Skeletal muscle tissue (tissue), 4 donors: ENCODE measurements around the gene GSE1. TPM values are rescaled to one million over a fixed set of nuclear protein-coding genes. Genes with fewer than 3 reads are reported as not detected.
A peak's percentile ranks its signal among the peaks of the same experiment; 100 is the strongest.

ENCODE experiments used
- H3K27ac ChIP-seq: one replicate; pipeline ENCODE4 v1.7.0; 2013; ENCODE audit warnings: mild to moderate bottlenecking, low read depth, low read length, inconsistent platforms
- H3K27me3 ChIP-seq, 3 donors: one replicate each; pipeline ENCODE4 v1.7.0; 2013; ENCODE audit warnings: low read length in 3 of 3; ENCODE audit not compliant: control insufficient read depth in 3 of 3, insufficient read depth in 3 of 3
- H3K36me3 ChIP-seq, 3 donors: one replicate each; pipeline ENCODE4 v1.7.0; 2013; ENCODE audit warnings: low read length in 3 of 3; ENCODE audit not compliant: control insufficient read depth in 3 of 3, insufficient read depth in 3 of 3
- H3K4me1 ChIP-seq, 3 donors: one replicate each; pipeline ENCODE4 v1.7.0; 2013; ENCODE audit warnings: low read length in 3 of 3, mild to moderate bottlenecking in 3 of 3; ENCODE audit not compliant: control insufficient read depth in 3 of 3, insufficient read depth in 3 of 3
- H3K4me3 ChIP-seq, 3 donors: one replicate each; pipeline ENCODE4 v1.7.0; 2013; ENCODE audit warnings: low read length in 3 of 3
- H3K9ac ChIP-seq, 3 donors: one replicate each; pipeline ENCODE4 v1.7.0; 2013; ENCODE audit warnings: low read length in 3 of 3, mild to moderate bottlenecking in 3 of 3, moderate library complexity in 2 of 3, low read depth in 1 of 3
- H3K9me3 ChIP-seq, 3 donors: one replicate each; pipeline ENCODE4 v1.7.0; 2013; ENCODE audit warnings: low read length in 3 of 3; ENCODE audit not compliant: control insufficient read depth in 3 of 3
- total RNA-seq: library from RNA; depleted of rRNA; stranded (reverse); fragments of >200 nt; gene quantifications from one replicate; pipeline ENCODE4 v1.2.3, GENCODE V29; 2014
- donor health status: Osteomylitis.

Gene GSE1
- total RNA-seq, 1 donor from 2014 or later = 27.7 TPM

DNA sequence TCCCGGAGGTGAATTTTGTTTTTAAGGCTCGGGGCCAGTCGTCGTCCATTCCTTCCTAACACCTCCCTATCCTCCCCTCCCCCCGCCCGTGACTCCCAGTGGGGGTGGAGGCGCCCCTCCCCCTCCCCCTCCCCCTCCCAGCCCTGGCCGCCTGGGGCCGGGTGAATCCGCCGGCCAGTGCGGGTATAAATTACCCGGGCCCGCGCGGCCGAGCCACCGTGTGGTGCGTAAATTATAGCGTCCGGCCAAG is 2.0 kb upstream of the GSE1 start:
- Histone ChIP-seq H3K9me3 (no peaks in the 10 kb centered on the region), H3K36me3 (no peaks in the 10 kb centered on the region), H3K4me1 (peaks cover 31 to 46% (median 43%) of the 10 kb centered on the region in 3 donors), H3K27ac (peak overlapping the region; percentile 98), H3K4me3 (peak overlapping the region in 2 of 3 donors; percentile 59 to 67), H3K9ac (peak overlapping the region; percentile 61 to 85 (median 73)), H3K27me3 (no peaks in the 10 kb centered on the region)

DNA sequence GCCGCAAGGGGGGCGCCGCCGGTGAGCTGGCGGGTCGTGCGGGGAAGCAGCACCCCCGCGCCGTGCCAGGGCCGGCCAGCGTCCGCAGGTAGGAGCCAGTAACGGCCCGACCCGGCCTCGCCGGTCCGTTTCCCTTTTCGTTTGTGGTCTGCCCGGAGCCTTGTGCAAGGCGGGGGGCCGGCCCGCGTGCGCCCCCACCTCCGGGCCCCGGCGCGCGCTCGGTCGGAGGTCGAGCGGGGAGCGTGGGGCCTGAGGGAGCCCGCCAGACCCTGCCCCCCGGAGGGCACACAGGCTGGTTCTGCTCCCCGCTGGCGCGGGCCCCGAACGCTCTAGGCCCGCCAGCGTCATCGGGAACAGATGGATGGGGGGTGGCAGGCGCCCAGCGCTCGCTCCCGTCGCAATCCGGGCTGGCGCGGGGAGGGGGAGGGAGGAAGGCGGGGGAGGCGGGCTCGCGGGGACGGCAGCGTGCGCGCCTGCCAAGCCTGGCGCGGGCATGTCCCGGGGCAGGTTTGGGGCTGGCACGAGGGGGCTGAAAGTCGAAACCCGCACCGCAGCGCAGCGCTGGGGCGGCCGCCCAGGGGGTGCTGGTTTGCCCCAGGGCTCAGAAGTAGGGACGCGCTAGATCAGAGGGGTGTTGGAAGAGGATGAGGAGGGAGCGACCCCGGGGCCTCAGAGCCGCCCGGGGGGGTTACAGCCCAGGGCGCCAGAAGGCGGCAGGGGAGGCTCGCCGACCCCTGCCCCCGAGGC is 1.5 kb upstream of the GSE1 start:
- peak overlapping the region; percentile 98 for H3K27ac ChIP-seq
- H3K4me1 ChIP-seq = peaks cover 36 to 47% (median 44%) of the 10 kb centered on the region in 3 donors
- no peaks in the 10 kb centered on the region for H3K36me3 ChIP-seq
- H3K9ac ChIP-seq = peak overlapping the region; percentile 61 to 85 (median 82)
- H3K9me3 ChIP-seq = no peaks in the 10 kb centered on the region
- peak overlapping the region in 2 of 3 donors; percentile 59 to 67 for H3K4me3 ChIP-seq
- H3K27me3 ChIP-seq = no peaks in the 10 kb centered on the region

DNA sequence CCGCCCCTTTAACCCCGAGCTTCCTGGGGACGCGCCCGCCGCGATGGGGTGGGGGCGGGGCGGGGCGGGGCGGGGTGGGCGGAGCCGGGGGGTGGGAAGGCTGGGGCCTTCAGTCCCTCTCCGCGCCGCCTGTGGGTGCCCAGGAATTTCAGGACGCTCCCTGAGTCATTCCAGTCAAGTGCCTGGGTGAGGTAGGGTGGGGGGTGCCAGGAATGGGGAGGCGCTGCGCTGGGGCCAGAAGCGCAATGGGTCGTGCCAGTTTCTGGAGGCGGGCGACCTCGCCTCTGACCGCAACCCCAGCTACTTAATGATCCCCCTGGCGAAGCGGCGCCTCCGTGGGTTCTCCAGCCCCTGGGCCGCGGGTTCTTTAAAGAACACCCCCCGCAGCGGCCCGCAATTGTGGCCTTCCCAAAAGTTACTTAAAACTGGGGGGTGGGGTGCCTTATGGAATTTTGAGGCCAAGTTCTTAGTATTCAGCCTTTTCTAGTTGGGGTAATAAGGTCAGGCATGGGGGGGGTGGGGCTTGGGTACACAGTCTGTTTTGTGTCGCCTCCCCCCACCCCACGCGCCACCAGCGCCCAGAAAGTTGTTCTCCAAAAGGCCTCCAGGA is 826 bp upstream of the GSE1 start:
- no peaks in the 10 kb centered on the region for H3K36me3 ChIP-seq
- H3K27me3 ChIP-seq = no peaks in the 10 kb centered on the region
- H3K4me3 ChIP-seq = peak overlapping the region; percentile 71 to 79 (median 73)
- H3K27ac ChIP-seq = peak overlapping the region; percentile 98
- H3K4me1 ChIP-seq = peaks cover 43 to 53% (median 50%) of the 10 kb centered on the region in 3 donors
- H3K9ac ChIP-seq = peak overlapping the region; percentile 77 to 87 (median 86)
- H3K9me3 ChIP-seq = no peaks in the 10 kb centered on the region

DNA sequence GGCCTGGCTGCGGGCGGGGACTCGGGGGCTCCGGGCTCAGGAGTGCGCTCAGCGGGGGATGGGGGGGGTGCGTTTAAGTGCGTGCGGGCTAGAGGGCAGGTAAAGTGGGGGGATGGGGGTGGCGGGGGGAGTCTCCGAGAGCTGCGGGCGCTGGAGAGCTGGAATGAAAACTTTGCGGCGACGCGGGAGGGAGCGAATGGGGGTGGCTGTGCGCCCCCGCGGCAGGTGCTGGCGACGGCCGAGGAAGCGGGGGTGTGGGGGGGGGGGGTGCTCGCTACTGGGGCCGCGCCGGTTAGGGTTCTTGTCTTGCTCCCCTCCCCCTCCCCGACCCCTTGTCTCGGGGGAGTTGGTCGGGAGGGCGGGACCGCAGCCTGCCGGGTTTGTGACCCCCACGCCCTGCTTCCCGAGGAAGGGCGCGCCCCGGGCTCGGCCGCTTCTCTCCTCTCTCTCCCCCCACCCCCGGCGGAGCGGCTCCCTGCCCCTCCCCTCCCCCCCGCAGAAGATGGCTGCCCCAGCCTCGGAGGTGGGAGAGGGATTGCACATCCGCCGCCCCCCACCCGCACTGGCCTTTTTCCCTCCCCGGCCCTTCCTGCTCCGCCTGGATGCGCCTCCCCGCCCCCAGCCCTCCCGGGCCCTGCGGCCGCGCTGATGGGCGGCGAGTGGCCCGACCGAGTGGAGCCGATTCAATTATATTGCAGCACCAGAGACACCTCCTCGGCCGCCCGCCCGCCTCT is 649 bp downstream of the GSE1 start:
- peak overlapping the region; percentile 98 for H3K27ac ChIP-seq
- H3K9ac ChIP-seq = peak overlapping the region in 2 of 3 donors; percentile 65 to 86
- H3K27me3 ChIP-seq = no peaks in the 10 kb centered on the region
- H3K4me1 ChIP-seq = peaks cover 46 to 65% (median 53%) of the 10 kb centered on the region in 3 donors
- H3K4me3 ChIP-seq = peak overlapping the region; percentile 43 to 79 (median 73)
- H3K9me3 ChIP-seq = no peaks in the 10 kb centered on the region
- H3K36me3 ChIP-seq = peaks cover 0 to 2% (median 0%) of the 10 kb centered on the region in 3 donors

DNA sequence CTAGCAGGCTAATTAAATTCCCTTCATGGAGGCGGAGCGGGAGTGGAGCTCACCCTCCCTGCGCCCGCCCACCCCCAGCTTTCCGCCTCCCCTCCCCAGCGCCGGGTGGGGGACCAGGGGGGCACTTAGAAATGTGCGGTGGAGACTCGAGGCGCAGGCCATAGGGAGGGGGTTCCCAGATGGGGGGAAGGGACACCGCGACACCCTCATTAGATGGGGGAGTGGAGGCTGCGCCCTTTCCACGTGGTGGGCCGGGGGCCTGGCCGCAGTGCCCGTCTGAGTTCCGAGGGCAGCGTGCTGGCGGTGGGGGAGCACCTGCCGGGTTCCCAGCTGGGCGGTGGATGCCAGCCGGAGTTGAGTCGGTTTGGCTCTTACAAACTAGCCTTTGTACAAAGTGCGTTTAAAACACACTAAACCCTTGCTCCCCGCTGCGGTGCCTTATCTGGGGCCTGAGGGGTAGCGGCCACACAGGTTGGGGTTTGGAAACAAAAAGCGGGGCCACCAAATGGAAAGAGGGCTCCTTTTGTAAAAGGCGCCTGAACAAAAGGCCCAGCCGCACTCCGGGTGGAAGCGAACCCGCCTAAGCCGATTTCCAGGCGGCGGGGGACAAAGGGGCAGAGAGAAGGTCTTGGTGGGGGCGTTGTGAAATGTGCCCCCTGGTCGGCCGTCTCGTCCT is 1.4 kb downstream of the GSE1 start:
- H3K9ac ChIP-seq = peak overlapping the region in 1 of 3 donors; percentile 33
- peak overlapping the region; percentile 77 for H3K27ac ChIP-seq
- no peaks in the 10 kb centered on the region for H3K27me3 ChIP-seq
- peaks cover 46 to 65% (median 53%) of the 10 kb centered on the region in 3 donors for H3K4me1 ChIP-seq
- H3K4me3 ChIP-seq = peak overlapping the region in 2 of 3 donors; percentile 22 to 32
- H3K9me3 ChIP-seq = no peaks in the 10 kb centered on the region
- H3K36me3 ChIP-seq = peaks cover 0 to 2% (median 0%) of the 10 kb centered on the region in 3 donors

DNA sequence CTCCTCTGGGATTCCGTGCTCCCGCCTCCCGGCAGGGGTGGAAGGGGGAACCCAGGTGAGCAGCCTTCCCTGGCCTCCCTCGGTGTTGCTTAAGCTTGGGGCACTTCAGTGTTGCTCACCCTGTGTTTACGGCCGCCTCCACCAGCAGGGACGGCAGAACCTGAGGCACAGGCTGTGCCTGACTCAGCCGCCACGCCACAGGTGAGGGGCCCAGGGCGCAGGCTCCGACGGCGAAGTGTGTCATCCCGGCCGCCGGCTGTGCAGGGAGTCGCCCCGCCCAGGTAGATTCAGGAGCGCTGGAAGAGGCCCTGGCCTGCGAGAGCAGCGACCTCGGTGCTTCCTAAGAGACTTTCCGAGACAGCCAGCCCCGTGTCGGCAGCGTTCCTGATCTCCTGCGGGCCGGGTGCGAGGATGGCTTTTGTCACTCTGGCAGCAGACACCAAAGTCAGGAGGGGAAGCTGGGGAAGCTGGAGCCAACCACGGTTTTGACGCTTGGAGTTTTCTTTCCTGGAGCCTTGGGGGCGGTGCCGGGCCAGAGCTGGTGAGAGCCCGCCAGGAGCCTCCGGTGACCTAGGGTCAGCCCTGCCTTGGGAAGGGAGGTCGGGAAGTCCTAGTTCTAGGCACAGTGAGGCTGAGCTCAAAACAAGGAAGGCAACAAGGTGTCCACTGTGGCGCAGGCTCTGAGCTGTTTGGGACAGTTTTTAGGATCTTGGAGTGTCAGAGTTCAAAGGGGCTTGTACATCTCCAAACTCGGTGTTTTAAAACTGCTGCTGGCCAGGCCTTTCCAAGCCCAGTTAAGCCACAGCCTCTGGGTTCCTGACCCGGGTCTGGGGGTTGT is 2.1 kb downstream of the GSE1 start:
- Histone ChIP-seq H3K36me3 (peaks cover 0 to 2% (median 0%) of the 10 kb centered on the region in 3 donors), H3K27ac (peak overlapping the region; percentile 77), H3K4me3 (peak overlapping the region in 2 of 3 donors; percentile 29 to 52), H3K27me3 (no peaks in the 10 kb centered on the region), H3K9ac (peak overlapping the region; percentile 51 to 75 (median 70)), H3K9me3 (no peaks in the 10 kb centered on the region), H3K4me1 (peaks cover 39 to 59% (median 48%) of the 10 kb centered on the region in 3 donors)

DNA sequence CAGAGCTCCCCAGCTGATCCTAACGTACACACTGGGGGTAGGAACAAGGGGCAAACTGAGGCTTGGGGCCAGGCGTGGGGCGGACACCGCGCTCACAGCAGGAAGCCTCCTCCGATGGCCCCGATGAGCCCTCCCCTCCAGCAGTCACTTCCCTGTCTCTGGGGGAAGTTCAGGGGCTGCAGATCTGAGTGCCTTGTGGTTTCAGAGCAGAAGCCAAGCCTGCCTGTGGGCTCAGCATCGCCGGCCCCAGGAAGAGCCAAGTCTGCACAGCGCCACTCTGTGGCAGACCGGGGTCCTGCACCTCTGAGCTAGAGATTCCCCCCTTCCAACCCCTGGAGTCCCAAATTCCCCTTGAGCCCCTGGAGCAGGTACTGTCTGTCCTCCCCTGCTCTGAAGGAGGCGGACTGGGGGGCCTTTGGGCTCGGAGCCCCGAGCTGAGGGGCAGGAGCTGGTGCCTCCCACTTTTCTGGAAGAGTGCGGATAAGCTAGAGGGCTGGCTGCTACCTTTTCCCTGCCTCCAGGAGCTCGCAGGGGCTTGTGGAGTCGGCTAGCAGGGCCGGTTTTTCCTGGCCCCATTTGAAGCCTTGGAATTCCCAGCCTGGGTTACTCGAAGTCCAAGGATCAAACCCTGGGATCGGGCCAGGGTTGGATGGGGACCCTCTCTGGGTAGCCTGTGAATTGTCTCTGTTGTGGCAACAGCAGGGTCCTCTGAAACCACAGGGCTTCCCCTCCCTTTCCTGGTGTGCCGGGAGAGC is 2.9 kb downstream of the GSE1 start:
- Histone ChIP-seq H3K4me3 (peak overlapping the region; percentile 3 to 52 (median 49)), H3K36me3 (peaks cover 0 to 2% (median 0%) of the 10 kb centered on the region in 3 donors), H3K4me1 (peaks cover 33 to 52% (median 41%) of the 10 kb centered on the region in 3 donors), H3K27ac (peak overlapping the region; percentile 77), H3K9me3 (no peaks in the 10 kb centered on the region), H3K9ac (peak overlapping the region; percentile 61 to 75 (median 70)), H3K27me3 (no peaks in the 10 kb centered on the region)

DNA sequence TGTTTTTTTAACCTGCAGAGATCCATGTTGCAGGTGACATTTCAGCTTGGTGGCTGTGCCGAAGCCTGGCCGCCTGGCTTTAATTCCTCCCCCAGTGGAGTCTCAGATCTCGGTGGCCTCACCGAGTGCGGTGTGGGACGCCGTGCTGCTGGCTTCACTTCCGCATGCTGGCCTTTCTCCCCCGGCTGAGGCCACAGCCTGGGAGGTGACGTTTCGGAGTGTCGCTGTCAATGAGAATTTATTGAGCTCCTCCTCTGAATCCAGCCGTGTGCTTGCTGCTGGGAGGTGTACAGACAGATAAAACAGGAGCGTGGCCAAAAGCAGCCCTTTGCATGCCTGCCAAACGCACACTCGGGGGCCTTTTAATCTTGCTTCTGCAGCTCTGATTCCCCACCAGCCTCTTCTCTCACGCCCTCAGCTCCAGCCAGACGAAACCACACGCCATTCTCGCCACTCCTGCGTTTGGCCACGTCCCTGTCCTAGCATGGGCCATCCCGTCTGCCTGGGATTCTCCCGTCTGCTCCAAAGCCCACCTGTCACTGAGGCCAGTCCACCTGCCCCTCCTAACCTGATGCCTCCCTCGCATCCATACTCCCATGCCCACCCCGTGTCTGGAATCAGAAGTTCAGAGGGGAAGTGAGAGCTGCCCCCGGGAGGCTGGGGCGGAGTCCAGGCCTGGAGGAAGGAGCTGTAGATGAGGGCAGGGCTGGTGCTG is 3.6 kb downstream of the GSE1 start:
- H3K27ac ChIP-seq = peak overlapping the region; percentile 77
- peak overlapping the region; percentile 49 to 59 (median 52) for H3K4me3 ChIP-seq
- peak overlapping the region; percentile 61 to 75 (median 70) for H3K9ac ChIP-seq
- no peaks in the 10 kb centered on the region for H3K27me3 ChIP-seq
- H3K4me1 ChIP-seq = peaks cover 33 to 60% (median 47%) of the 10 kb centered on the region in 3 donors
- no peaks in the 10 kb centered on the region for H3K9me3 ChIP-seq
- H3K36me3 ChIP-seq = peaks cover 0 to 2% (median 0%) of the 10 kb centered on the region in 3 donors
